NCI-H2029 (cell line): ENCODE results near the gene DENND5A.
"Not testable (repeated sequence)": the region's sequence is repeated elsewhere in the genome, so short reads cannot be mapped to it uniquely, and the experiment has no call there.

Experiments used
- DNase-seq: peaks from one replicate; lab custom pipeline; 2025; lab: John Stamatoyannopoulos, UW

The DENND5A gene

DNA sequence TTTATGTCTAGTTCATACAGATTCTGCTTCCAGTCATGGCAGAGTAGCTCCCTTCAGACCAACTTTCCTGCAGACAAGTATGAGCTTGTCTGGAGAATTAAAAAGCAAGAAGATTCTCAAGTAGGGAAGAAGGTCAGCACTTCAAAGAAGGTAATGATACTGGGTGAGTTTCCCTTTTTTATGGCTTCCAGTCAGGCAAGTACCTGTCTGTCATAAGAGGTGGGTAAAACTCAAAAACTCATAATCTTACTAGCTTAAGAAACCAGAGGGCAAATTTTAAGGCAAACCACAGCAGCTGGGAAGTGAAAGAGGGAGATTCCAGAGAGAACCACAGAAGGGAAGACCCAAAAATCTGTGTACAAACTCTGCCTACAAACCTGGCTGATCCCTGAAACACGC lies 54.2 kb downstream of the DENND5A start:
- DNase-seq: no peak

DNA sequence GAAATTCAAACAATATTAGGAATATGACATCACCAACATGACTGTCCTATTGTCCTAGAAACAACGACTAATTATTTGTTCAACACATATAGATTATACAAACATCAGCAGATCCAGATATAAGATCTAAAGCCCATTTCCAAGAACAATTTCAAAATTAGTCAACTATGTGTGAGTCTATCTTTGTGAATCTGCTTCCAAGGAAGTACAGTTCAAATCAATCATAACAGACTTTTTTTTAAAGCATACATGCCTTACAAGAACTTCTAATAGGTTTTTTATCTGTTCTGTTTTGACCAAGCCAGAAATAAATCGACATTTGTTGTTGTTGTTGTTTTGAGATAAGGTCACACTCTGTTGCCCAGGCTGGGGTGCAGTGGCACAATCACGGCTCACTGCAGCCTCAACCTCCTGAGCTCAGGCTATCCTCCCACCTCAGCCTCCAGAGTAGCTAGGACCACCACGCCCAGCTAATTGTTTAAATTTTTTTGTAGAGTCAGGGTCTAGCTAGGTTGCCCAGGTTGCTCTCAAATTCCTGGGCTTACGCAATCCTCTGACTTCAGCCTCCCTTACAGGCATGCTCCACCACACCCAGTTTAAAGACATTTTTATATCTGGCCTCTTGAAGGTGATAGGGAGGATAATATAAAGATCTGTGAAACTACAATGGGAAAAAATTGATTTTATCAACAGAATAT lies 54.8 kb downstream of the DENND5A start:
- no peak for DNase-seq

DNA sequence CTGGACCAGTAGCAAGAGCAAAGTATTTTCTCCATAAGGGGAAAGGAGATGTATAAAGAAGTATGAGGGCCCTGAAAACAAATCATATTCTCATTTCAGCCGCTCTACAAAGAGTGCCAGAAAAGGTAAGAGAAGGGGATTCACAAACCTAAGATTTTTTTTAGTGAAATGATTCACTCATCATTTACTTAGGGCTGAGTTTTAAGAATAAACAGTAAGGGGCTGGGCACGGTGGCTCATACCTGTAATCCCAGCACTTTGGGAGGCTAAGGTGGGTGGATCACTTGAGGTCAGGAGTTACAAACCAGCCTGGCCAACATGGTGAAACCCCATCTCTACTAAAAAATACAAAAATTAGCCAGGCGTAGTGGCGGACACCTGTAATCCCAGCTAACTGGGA lies 55.5 kb downstream of the DENND5A start:
- not testable (repeated sequence) for DNase-seq

DNA sequence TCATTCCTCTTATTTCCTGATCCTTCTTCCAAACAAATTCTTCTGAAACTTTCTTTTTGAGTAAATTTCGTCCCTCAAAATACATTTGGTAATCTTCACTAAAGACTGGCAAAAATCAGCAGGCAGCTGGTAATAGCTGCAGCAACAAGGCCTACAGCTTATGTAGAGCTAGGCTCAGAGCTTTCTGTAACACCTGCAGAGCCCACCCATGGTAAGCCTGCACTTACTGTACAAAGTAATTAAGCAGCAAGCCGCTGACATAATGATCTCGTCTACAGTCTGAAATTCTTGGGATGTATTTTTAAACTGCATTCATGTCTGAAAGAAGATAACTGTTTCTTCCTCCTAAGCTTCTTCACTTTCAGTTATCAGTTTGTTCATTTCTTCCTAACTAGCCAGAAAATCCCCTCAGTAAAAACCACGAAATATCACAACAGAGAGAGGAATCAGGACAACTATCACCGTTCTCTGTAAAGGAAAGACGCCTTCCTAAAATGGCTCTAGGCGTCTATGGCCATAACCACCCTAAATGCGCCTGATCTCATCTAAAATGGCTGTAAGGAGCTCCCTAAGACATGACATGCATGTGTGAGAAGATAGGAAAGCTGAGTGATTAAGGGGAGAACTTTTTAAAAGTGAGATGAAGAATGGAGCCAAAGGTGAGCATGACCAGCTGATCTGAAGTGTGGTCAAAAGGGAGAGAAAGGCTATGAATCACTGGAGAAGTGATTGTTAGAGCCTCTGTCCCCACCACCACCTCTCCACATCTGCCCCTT lies 56.2 kb downstream of the DENND5A start:
- DNase-seq: no peak

DNA sequence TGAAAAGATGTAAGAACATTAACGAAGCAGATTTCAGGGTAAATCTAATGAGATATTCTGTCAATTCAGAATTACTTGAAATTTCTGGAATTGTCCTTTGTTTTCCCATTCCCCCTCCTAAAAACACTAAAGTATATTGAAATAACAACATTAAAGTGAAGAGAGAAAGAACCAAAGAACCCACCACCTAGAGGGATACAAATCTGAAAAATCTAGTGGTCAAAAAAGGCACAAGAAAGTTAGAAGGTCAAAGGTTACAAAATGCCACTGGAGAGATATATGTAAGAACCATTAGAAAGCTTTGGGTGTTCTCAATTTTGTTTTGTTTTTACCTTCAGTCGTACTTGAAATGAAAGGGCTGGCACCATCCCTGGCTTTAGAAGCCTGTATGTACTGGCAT lies 57.9 kb downstream of the DENND5A start:
- no peak for DNase-seq

DNA sequence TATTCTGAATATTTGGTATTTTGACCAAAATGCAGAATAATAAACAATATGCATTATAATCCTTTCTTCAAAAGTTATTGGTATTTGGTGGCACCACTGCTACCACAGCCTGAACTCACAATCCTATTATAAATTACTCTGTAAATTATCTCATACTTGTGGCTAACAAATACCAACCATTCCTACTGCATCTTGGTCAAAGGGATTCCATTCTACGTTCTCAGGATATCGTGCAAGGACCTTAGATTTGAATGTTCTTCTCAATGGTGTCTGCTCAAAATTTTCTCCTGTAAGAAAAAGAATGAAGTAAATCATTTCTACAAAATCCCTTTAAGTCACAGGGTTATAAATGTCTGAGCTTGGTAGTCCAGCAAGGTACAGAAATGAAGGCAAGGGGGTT lies 58.7 kb downstream of the DENND5A start:
- no peak for DNase-seq

DNA sequence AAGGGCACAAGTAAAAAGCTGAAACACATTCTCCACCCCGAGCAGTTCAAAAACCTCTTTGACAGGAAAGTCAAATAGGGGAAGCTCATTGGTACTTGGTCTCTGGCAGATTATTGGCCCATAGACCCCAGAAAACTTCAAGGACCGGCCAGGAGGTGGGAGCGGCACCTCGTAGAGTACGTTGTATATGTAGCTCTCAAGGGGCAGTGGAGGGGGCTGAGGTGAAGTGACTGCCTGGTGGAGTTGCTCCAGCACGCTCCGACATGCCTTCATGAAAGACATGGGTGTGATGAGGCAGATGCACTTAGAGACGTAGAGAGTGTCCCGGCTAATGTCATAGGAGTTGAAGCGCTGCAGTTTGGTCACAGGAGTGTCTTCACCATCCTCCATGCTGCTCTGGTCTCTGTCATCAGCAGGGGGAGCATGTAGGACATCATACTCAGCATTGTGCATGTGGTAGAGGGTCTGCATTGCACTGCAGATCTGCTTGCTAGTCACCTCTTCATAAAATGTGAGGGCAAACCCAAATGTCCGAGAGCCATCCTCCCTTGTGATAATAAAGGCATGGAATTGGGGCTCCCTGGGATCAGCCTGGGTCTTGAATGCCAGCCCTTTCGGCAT lies 61.3 kb downstream of the DENND5A start:
- DNase-seq: no peak

DNA sequence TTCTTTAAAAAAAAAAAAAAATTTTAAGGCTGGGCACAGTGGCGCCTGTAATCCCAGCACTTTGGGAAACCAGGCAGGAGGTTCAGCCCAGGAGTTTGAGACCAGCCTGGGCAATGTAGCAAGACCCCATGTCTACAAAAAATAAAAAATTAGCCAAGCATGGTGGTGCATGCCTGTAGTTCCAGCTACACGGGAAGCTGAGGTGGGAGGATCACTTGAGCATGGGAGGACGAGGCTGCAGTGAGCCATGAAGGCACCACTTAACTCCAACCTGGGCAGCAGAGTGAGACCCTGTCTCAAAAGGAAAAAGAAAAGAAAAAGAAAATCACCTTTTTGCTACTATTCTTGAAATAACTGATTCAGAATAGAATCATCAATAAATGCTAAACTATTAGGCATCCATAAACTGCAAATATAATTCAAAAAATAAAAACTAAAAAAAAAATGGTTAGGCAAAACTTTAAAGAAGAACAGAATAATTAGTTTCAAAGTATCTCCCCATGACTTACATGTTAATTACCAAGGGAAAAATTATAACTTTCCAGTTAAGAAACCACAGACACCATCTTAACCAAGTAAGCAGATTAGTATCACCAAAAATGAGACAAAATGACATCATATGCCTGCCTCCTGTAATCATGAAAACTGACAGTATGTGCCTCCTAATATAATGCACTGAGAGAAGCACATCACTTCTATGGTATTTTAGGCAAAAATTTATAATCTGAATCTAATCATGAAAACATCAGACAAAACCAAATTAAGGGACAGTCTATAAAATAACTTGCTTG lies 63.6 kb downstream of the DENND5A start:
- no peak for DNase-seq

DNA sequence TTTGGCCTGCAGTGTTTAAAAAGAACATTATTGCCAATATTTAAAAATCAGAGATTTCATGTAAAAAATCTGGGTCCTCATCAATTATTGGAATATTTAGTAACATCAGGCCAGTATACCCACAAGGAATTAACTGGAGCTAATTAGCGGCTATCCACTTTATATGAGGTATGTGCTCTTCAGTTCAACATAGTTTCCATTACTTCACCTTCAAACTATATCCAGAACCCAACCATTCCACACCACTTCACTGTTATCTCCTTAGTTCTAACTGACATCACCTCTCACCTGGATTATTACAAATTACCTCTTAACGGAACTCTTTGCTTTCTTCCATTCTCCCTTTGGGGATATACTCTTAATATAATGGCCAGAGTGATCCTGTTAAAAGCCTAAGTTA lies 64.7 kb downstream of the DENND5A start:
- no peak for DNase-seq

DNA sequence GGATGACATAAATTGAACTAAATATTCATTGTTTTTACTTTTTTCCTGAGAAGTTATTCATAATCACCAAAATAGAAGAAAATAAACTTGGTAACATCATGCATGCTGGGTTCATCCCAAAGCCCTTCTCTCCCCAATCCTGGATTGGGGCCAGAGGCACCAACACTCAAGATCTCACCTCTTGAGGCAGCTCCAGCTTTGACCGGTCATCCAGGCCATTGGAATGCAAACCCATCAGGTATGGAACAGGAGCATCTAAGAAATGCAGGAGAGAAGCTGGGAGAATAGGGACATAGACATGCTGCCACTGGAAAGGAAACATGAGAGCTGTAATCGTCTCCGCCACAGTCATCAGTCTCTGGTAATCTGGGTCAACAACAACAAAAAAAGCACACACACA lies 71.8 kb downstream of the DENND5A start:
- no peak for DNase-seq

DNA sequence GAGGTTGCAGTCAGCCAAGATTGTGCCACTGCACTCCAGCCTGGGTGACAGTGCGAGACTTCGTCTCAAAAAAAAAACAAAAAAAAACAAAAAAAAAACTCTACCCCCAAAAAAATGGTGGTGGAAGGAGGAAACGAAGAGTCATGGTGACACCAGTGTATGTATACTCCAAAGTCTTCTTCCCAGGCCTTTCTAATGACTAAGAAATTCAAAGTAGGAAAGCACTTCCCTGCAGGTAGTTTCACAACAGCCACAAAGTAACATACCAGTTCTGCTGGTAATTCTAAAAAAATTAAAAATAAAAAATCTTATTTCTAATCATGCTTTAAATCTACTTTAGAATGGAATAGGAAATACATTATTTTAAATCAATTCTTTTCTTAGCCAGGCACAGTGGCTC lies 72.6 kb downstream of the DENND5A start:
- no peak for DNase-seq

DNA sequence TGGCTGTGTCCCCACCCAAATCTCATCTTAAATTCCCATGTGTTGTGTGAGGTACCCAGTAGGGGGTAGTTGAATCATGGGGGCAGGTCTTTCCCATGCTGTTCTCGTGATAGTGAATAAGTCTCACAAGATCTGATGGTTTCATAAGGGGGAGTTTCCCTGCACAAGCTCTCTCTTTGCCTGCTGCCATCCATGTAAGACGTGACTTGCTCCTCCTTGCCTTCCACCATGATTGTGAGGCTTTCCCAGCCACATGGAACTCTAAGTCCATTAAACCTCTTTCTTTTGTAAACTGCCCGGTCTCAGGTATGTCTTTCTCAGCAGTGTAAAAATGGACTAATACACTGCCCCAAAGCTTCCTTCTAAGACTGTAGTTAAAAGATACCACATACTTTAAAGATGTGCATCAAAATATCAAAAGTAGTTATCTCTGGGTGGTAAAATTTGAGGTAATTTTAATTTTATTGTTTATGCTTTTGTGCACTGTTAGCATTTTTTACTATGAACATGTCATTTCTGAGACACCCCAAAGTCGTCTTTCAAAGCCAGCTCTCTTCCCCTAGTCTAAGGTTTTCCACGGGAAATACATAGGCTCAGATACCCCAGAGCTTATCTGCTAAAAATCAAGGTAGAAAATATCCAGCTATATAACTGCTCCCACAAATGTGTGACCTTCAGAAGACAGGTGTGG lies 74.7 kb downstream of the DENND5A start:
- DNase-seq: not testable (repeated sequence)

DNA sequence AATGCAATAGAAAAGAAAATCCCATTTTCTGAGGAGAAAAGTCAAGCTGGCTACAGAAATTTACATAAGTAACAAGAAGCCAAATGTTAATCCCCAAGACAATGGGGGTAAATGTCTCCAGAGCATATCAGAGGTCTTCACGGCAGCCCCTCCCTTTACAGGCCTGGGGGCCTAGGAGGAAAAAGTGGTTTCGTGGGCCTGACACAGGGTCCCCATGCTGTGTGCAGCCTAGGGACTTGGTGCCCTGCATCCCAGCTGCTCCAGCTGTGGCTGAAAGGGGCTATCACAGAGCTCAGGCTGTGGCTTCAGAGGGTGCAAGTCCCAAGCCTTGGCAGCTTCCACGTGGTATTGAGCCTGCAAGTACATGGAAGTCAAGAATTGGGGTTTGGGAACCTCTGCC lies 76.3 kb downstream of the DENND5A start:
- not testable (repeated sequence) for DNase-seq

DNA sequence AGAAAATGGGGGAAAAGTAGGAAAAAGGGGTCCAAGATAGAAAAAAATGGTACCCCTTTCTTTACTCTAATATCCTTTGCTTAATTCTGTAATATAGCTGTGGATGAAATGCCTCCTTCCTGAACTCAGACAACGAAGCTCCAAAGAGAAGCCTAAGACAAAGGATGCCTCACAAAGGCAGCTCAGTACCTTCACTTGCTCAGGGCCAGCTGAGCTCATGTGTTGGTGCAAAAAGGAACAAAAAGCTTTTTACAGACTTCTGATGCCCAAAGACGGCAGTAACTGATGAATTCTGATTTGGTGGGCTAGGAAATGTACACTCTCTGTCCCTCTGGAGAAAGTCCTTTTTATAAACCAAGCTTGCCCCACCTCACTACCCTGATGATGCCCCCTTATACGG lies 77.5 kb downstream of the DENND5A start:
- DNase-seq: no peak

DNA sequence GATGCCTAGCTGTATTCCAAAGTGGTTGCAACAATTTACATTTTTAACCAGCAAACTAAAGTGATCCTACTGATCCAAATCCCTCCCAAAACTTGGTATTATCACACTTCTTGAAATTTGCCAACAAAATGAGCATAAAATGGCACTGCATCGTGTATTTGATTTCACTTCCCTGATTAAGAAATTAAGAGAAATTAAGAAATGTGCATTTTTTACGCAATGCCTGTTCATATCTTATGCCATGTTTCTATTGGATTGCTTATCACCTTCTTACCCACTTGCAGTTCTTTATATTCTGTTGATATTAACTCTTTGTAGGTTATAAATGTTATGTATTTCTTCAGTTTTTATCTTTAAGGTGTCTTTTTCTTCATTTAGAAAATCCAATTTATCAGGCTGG lies 80.6 kb downstream of the DENND5A start:
- no peak for DNase-seq

DNA sequence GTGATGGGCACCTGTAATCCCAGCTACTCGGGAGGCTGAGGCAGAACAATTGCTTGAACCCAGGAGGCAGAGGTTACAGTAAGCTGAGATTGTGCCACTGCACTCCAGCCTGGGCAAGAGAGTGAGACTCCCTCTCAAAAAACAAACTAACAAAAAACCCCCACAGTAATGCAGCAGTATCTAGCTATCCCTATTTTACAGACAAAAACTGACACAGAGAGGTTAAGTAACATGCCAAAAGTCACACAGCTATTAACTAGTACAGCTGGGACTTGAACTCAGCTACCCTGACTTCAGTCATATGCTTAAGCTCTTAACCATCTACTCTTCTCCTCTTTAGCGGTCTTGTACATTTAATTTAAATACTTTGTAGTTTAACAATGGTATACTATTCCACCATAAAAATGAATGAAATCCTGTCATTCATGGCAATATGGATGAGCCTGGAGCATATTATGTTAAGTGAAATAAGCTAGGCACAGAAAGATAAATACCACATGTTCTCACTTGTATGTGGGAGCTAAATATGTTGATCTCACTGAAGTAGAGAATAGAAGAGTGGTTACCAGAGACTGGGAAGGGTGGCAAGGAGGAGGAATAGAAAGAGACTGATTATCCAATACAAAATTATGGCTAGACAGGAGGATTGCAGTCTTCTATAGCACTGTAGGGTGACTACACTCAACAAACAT lies 82.8 kb downstream of the DENND5A start:
- DNase-seq: no peak

DNA sequence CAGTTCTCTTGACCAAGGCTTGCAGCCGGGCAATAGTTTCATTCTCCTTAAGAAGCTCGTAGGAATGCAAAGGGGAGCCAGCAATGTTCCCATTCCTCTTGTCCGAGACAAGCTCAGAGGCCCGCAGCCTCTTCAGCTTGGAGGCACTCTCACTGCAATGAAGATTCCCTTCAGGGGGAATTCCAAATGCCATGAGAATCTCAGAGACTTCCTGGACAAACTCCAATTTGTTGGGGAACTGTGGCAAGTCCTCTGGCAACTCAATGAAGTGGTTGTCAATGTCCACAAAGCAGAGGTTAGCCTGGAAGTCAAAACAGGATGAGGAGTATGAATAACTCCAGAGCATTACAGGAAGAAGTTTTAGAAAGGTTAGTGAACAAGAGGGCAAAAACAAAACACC lies 84.4 kb downstream of the DENND5A start:
- no peak for DNase-seq

DNA sequence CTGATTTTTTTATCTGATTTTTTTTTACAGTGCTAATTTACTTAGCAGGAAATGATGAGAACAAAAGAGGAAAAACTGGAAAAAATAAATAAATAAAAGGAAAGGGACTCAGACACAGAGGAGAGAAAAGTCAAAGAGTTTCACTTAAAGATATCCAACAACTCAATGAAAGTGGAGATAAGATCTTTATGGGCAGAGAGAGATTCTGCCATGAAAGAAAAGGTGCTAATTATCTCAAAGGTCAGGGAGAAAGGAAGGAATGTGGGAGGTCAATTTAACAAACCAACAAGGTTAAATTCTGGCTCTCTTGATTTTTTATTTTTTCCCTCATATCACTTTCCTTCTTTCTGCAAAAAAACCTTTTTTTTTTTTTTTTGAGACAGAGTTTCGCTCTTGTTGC lies 86.0 kb downstream of the DENND5A start:
- no peak for DNase-seq

DNA sequence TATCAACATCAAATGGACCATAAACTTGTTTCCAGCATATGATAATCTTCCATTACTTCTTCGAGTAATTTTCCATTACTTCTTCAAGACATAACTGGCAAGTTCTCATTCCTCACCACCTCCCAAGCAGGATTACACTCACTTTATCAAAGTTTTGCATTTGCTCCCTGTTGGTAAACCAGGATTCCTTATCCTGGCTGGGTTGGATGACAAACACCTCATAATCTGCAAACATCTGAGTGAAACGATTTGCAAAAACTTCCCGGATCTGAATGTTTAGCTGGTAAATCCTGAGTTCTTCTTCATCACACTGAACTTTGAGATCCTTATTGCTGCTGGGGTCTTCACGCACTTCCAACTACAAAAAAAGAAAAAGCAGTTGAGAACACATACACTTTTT lies 86.4 kb downstream of the DENND5A start:
- no peak for DNase-seq

DNA sequence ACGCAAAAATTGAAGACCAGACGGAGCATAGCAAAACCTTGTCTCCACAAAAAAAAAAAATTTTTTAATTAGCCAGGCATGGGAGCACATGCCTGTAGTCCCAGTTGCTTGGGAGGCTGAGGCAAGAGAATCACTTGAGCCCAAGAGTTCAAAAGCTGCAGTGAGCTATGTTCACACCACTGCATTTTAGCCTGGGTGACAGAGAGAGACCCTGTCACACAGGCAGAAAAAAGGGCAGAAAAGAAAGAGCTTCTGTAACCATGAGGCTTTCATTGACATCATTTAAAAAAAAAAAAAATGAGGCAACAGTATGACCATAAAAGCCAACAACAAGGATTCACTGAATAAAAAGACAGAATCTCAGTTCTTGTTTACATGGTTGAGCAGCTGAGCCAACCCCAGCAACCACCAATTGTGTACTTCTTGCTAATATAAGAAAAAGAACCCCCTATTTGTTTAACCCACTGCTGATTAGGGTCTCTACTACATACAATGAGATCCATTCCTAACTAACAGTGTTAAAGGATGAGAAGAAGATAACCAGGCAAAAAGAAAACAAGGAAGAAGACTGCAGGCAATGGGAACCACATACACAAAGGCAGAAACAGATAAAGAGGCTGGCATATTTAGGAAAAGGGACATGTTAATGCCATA lies 87.6 kb downstream of the DENND5A start:
- DNase-seq: no peak

DNA sequence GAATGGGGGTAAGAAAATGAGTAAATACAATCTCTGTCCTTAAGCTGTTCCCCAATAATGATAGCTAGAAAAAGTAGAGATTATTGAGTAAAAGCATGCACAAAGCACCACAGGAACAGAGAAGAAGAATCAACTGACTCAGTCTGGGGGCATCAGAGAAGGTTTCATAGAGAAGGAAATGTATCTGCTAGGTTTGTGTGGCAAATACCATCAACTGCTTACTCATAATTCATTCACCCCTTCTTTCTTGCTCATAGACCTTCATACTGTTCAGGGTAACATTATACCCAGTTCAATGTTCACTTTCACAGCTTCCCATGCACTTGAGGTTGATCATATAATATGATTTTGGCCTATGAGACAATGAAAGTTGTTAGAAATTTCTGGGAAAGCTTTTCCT lies 88.6 kb downstream of the DENND5A start:
- no peak for DNase-seq
